Heart left ventricle (tissue), 16 donors: ENCODE results near the gene HOXB6. TPM values are rescaled to one million over a fixed set of nuclear protein-coding genes. Genes with fewer than 3 reads are reported as not detected.

Experiments used
- ATAC-seq, 4 donors: fragments of 200-7000 bp; cut with Tn5 transposase; one replicate each; pipeline ENCODE4 v1.9.1; 2020 to 2022; ENCODE audit warnings: moderate library complexity in 4 of 4, mild to moderate bottlenecking in 3 of 4, moderate number of reproducible peaks in 1 of 4
- DNase-seq, 5 donors: peaks; one replicate each; pipeline ENCODE4 v3.0.0-alpha.2; 2020
- H3K27ac ChIP-seq, 12 donors: fragments of 200-600 bp; sonication (generic) in 4 of 12; one replicate each; pipeline versions ENCODE4 v1.5.0 to v1.8.0; 2016 to 2022; ENCODE audit warnings: mild to moderate bottlenecking in 2 of 12
- H3K27me3 ChIP-seq, 9 donors: fragments of 200-600 bp; sonication (generic) in 2 of 9; one replicate each; pipeline versions ENCODE4 v1.5.1 to v1.8.0; 2016 to 2022; ENCODE audit warnings: mild to moderate bottlenecking in 3 of 9
- H3K36me3 ChIP-seq, 9 donors: fragments of 200-600 bp; sonication (generic) in 2 of 9; one replicate each; pipeline versions ENCODE4 v1.5.0 to v1.8.0; 2018 to 2022; ENCODE audit warnings: mild to moderate bottlenecking in 2 of 9
- H3K4me1 ChIP-seq, 12 donors: fragments of 200-600 bp; sonication (generic) in 4 of 12; one replicate each; pipeline versions ENCODE4 v1.5.0 to v1.8.0; 2016 to 2022; ENCODE audit warnings: mild to moderate bottlenecking in 3 of 12
- H3K4me3 ChIP-seq, 12 donors: fragments of 200-600 bp; sonication (generic) in 4 of 12; one replicate each; pipeline versions ENCODE4 v1.5.0 to v1.8.0; 2017 to 2022; ENCODE audit warnings: mild to moderate bottlenecking in 9 of 12, moderate library complexity in 4 of 12
- H3K9me3 ChIP-seq, 12 donors: fragments of 200-600 bp; sonication (generic) in 4 of 12; one replicate each; pipeline versions ENCODE4 v1.5.0 to v1.8.0; 2016 to 2022; ENCODE audit warnings: mild to moderate bottlenecking in 1 of 12
- CTCF ChIP-seq, 12 donors: fragments of 200-600 bp; sonication (generic) in 4 of 12; IDR thresholded peaks; one replicate each; pipeline versions ENCODE4 v1.5.0 to v1.8.0; 2018 to 2022; ENCODE audit warnings: antibody characterized with exemption in 12 of 12, mild to moderate bottlenecking in 5 of 12
- POLR2A ChIP-seq, 2 donors: fragments of 450-650 bp; IDR thresholded peaks; one replicate each; pipeline ENCODE4 v1.6.1; 2017; ENCODE audit warnings: antibody characterized with exemption in 2 of 2, mild to moderate bottlenecking in 2 of 2, moderate library complexity in 2 of 2
- WGBS, 4 donors: extraction: QIAGEN DNeasy Blood & Tissue Kit in 2 of 4; methylation state at CpG; one replicate each; pipeline versions ENCODE4 v1.1.5 to v1.1.7; 2013 to 2018; 5-methylcytosine and 5-hydroxymethylcytosine counted together
- intact Hi-C, 10 donors: fragments of 100-400 bp; cut with DNase I; formaldehyde crosslinking; loops; one replicate each; pipeline versions ENCODE4 v1.11.1 to v1.14.2; 2022
- polyA plus RNA-seq, 2 donors: library from polyadenylated mRNA; stranded (reverse); fragments of 200-250 nt; gene quantifications; one replicate each; pipeline ENCODE4 v1.2.3, GENCODE V29; 2013
- total RNA-seq, 9 donors: library from RNA; depleted of rRNA in 2 of 9; stranded (reverse); fragments of >200 nt in 2 of 9; fragmentation: NEBNext Ultra II Directional in 3 of 9; extraction: Animal tissue kit (Norgen Biotek cat#: 25700) in 3 of 9; gene quantifications; one replicate each; pipeline versions ENCODE4 v1.1.0 to v1.2.4, GENCODE V29; 2016 to 2023
- donor health status: ischemic (EF 13 %, LVEDD 7.1; RV severe dilation, severe dysfunction).
- donor health status: healthy with polysubstance abuse.
- donor health status: DM: no; HTN: yes; CAD: no.
- donor health status: DM: no; HTN: no; CAD: no.
- donor health status: ischemic (EF 25% LVEDD 6.9; RV normal size, moderate dysfunction).
- donor health status: ischemic (EF 25% LVEDD 5.7; RV mildly dilated, moderate dysfunction).
- donor health status: healthy.
- donor health status: DM: yes; HTN: yes; CAD: no.
- donor health status: ischemic (EF 35%, LVEDD 5.7; RV mildly dilated, moderate dysfunction).
- donor health status: nonischemic (EF 11% LVEDD 7.7; RV severe dilation, severe dysfunction).
- donor health status: DM: yes; HTN: yes; CAD: no.
- donor health status: PGD.
- donor health status: ischemic (EF 29% LVEDD 5.4; RV normal size, mild dysfunction).
- donor health status: nonischemic (EF 23%, LVEDD 6.1; RV moderate dilation, normal function).

Gene HOXB6
- total and polyA plus RNA-seq, 11 donors: 0.30 to 2.0 (median 0.54) TPM; not detected in 1

DNA sequence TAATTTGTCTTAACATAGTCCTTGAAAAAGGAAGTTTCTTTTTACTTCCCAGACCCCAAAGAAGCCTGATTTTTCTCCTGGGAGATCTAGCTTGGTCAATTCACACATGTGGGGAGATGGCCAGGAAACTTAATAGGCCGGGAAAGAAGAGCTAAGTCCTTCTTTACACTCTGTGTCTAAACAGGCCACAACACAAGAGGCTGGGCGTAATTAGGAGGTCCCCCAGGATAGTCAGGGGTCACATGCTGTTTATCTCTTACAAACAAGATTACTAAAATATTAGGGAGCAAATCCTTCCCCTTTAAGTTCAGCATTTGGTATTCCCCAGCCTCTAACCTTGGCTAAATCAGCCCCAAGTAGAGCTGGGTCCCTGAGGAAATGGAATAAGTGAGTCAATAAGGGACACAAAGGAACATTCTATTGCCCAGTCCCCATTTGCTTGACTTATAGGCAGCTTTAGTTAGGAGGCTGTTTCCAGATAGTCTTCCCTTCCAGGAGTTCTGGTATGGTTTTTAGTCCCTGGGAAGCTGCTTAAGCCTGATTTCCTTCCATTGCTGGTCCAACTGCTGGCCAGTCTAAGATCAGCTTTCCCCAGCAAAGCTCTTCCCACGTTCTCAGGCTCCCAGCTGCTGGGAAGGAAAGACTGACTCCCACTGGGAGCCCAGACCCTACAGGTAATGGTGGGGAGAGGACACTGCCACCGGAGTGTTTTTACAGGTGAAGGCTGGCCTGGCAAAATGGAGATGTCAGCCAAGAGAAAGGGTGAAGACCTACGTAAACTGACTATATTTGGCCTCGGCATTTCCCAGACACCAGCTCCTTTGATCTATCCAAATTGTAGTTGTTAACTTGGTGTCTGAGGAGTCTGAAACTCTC is 35.4 kb upstream of the HOXB6 start:
- no peak for ATAC-seq
- intact Hi-C loops: no loop called here
- no peaks in the 10 kb centered on the region for H3K9me3 ChIP-seq
- TF ChIP-seq POLR2A (IDR thresholded peaks at IDR 0.05): no peak
- no peak for TF ChIP-seq CTCF (IDR thresholded peaks at IDR 0.05)
- no peak for DNase-seq
- WGBS, 4 donors: 36 to 48% (median 39%) methylated on average over 6 of the region's 6 CpGs
- H3K36me3 ChIP-seq: no peaks in the 10 kb centered on the region
- H3K4me3 ChIP-seq: no peak overlapping the region
- peaks cover 80 to 100% (median 95%) of the 10 kb centered on the region in 9 donors for H3K27me3 ChIP-seq
- H3K27ac ChIP-seq: no peak overlapping the region
- peaks cover 0 to 8% (median 2%) of the 10 kb centered on the region in 12 donors for H3K4me1 ChIP-seq

GRCh38 chr17:48639136-48639535 is 34.4 kb upstream of the HOXB6 start:
- Histone ChIP-seq H3K36me3 (no peaks in the 10 kb centered on the region), H3K27me3 (peaks cover 82 to 100% (median 97%) of the 10 kb centered on the region in 9 donors), H3K4me3 (no peak overlapping the region), H3K9me3 (no peaks in the 10 kb centered on the region), H3K27ac (no peak overlapping the region), H3K4me1 (peaks cover 0 to 8% (median 2%) of the 10 kb centered on the region in 12 donors)
- DNase-seq: no peak
- no peak for TF ChIP-seq CTCF (IDR thresholded peaks at IDR 0.05)
- no peak for TF ChIP-seq POLR2A (IDR thresholded peaks at IDR 0.05)
- WGBS, 4 donors: 9 to 18% (median 17%) methylated on average over 5 of the region's 5 CpGs
- ATAC-seq: no peak
- intact Hi-C loops: no loop called here

- WGBS, 4 donors: 20 to 31% (median 27%) methylated on average over 18 of the region's 18 CpGs
- TF ChIP-seq CTCF (IDR thresholded peaks at IDR 0.05): no peak
- TF ChIP-seq POLR2A (IDR thresholded peaks at IDR 0.05): no peak
- peaks cover 0 to 14% (median 2%) of the 10 kb centered on the region in 12 donors for H3K4me1 ChIP-seq
- DNase-seq (no peak), ATAC-seq (no peak)
- peaks cover 83 to 100% (median 97%) of the 10 kb centered on the region in 9 donors for H3K27me3 ChIP-seq
- H3K9me3 ChIP-seq: no peaks in the 10 kb centered on the region
- no peaks in the 10 kb centered on the region for H3K36me3 ChIP-seq
- no peak overlapping the region for H3K27ac ChIP-seq
- intact Hi-C loops: no loop called here
- H3K4me3 ChIP-seq: no peak overlapping the region
Observed at GRCh38 chr17:48637323-48638260, 32.8 kb upstream of the HOXB6 start.
